ENCODE data around the gene CENPK.

The CENPK gene

GRCh38 chr5:65474130-65474711 lies 88.7 kb downstream of the CENPK start:
- Mint-ChIP-seq H3K4me1 (no peaks in the 10 kb centered on the region), H3K27me3 (no peaks in the 10 kb centered on the region), H3K36me3 (ENCODE audit: insufficient read depth) (no peaks in the 10 kb centered on the region), H3K9me3 (no peaks in the 10 kb centered on the region), H3K27ac (ENCODE audit: low read depth) (no peak overlapping the region), H3K4me3 (no peak overlapping the region)
- ATAC-seq (replicated peaks; ENCODE audit: extremely low read depth, poor library complexity, severe bottlenecking) (no peak), DNase-seq (ENCODE audit: low spot score in 2 of 2) (no peak)

- H3K4me3 Mint-ChIP-seq = no peak overlapping the region
Measured at GRCh38 chr5:65468633-65469032, 94.3 kb downstream of the CENPK start.

More at GRCh38 chr5:65468633-65469032, 94.3 kb downstream of the CENPK start:
- ATAC-seq (replicated peaks; ENCODE audit: extremely low read depth, poor library complexity, severe bottlenecking) = no peak
- Mint-ChIP-seq H3K4me1 (no peaks in the 10 kb centered on the region), H3K27me3 (no peaks in the 10 kb centered on the region), H3K9me3 (no peaks in the 10 kb centered on the region), H3K27ac (ENCODE audit: low read depth) (no peak overlapping the region), H3K36me3 (ENCODE audit: insufficient read depth) (peaks cover 2% of the 10 kb centered on the region)
- no peak for DNase-seq (ENCODE audit: low spot score in 2 of 2)
